Stimulated activated CD8-positive, alpha-beta memory T cell treated with anti-CD3 and anti-CD28 coated beads, Interleukin-15, amount 100 ng/mL, for 24 hours (primary cell): ENCODE results near the gene PLCG1.

ENCODE experiments used
- DNase-seq: peaks from one replicate; pipeline ENCODE4 v3.0.0-alpha.2; 2020; ENCODE audit warnings: low read depth

The PLCG1 gene

DNA sequence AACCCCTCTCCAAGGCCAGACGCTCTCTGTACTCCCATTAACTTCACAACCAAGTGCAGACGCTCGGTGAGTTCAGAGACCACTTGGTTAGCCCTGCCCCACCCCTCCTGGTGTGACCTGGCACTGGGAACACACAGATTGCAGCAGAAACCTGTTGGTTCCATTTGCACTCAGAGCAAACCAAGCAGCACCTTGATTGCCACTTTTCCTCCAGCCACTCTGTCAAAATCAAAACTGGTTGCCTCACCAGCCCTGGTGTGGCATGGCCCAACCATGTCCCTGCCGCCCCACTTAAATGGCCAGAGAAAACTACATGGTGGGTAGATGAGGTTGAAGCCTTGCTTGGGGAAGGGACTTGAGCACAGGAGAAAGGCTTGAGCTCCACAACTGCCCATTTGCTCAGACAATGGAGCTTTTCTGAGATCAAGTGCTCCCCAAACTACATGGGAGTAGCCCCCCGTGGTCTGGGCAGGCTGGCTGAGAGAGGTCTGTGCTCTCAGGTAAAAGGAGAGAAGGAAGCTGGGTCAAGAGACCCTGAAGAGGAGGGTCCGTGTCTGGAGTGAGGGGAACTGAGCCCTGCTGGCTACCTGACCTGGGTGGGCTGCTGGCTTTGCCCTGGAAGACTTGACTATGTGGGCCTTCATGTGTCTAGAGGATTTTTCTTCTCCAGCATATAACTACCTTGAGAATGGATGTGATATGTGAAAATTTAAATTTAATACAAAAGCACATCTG is 43.4 kb downstream of the PLCG1 start:
- DNase-seq = no peak

GRCh38 chr20:41181567-41181966 is 44.2 kb downstream of the PLCG1 start:
- DNase-seq = no peak

GRCh38 chr20:41182296-41183212 is 45.2 kb downstream of the PLCG1 start:
- DNase-seq = no peak

DNA sequence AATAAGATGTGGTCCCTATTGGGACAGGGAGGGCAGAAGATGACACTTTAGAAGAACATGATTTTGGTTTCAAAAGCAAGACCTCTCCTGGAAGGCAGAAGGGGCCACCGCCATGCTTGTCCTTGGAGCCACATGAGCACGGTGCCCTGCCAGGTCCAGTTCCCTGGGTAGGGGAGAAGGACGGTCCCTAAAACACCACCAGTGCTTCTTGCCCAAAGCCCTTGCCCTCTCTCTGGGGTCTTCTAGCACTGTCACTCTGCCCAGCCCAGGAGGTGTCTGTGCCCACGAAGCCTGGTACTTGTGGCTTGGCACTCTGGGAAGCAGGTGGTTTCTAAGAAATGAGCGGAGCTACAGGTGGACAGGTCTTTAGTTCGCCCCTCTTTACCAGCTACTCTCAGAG is 46.0 kb downstream of the PLCG1 start:
- DNase-seq = no peak

GRCh38 chr20:41183831-41184230 is 46.5 kb downstream of the PLCG1 start:
- DNase-seq = no peak

- no peak for DNase-seq
Measured at GRCh38 chr20:41185013-41185757, 47.8 kb downstream of the PLCG1 start.

DNA sequence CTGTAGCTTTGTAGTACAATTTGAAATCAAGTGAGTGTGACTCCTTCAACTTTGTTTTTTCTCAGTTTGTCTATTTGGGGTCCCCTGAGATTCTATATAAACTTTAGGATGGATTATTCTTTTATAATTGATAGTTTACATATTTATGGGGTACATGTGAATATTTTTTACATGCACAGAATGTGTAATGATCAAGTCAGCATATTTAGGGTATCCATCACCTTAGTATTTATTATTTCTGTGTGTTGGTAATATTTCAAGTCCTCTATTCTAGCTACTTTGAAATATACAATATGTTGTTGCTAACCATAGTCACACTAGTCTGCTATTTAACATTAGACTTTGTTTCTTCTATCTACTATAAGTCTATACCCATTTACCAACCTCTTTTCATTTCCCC is 50.3 kb downstream of the PLCG1 start:
- DNase-seq = no peak

- DNase-seq = no peak
Measured at GRCh38 chr20:41191562-41192500, 54.5 kb downstream of the PLCG1 start.

DNA sequence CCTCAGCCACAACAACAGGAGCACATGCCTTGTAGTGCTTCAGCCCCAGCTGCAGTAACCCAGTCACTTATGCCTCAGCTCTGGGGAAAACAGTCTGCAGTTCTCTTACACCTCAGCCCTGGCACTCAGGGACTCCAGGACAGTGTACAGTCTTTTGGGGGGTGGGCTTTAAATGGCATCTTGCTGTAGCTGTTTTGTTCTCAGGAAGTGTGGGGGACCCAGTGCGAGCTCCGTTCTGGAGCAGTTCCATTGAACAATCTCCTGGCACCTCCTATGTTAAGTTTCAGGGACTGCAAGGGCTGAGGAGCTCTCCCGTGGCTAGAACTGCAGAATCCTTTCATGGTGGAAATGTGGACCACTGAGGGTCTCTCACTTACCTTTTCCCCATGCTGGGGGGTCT is 55.2 kb downstream of the PLCG1 start:
- DNase-seq = no peak

DNA sequence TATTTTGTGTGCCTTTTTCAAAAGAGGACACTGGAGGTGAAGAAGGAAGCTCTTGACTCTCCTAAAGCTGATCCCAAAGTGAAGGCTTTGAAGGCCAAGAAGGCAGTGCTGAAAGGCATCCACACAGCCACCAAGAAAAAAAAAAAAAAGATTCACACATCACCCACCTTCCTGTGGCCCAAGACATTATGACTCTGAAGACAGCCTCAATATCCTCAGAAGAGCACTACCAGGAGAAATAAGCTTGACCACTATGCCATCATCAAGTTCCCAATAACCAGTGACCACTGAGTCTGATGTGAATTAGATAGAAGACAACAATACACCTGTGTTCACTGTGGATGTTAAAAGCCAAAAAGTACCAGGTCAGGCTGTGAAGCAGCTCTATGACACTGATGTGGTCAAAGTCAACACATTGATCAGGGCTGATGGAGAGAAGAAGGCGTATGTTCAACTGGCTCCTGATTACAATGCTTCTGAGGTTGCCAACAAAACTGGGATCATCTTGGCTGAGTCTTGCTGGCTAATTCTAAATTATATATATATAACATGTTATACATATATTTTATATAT is 59.4 kb downstream of the PLCG1 start:
- no peak for DNase-seq

- no peak for DNase-seq
Measured at GRCh38 chr20:41198443-41198842, 61.1 kb downstream of the PLCG1 start.

- DNase-seq = no peak
Measured at GRCh38 chr20:41200446-41201202, 63.3 kb downstream of the PLCG1 start.

DNA sequence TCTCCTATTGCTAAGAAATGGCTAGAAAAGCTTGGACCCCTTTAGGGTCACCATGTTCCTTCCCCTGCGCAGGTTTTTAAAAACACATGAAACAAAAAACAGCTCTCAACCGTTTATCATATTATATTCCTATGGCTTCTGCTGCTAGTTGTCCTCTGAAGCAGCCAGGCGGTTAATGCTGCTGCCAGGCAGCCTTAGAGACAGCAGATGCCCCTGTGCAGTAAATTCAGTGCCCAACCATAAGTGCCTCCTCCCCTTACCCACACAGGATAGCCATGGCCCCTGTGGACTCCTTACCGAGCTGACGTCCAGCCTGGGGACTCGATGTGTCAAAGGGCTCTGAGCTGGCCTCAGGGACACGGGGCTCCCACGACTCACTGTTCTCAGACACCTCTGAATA is 64.4 kb downstream of the PLCG1 start:
- DNase-seq = no peak

DNA sequence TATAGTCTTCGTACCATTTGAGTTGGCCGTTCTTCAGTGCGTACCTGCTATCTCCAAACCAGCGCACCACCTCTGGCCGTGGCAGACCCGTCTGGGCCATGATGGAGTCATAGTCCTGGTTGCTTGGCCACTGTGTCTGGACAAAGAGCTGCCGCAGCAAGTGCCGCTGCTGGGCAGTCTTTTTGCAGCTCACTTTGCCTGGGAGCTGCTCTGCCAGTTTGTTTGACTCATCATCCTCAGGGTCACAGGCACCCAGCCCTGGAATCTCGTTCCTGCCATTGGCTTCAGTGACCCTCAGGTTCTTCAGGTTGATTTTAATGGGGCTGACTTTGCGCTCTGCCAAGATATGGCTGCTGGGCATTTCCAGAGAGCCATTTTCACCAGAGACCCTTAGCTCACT is 65.1 kb downstream of the PLCG1 start:
- no peak for DNase-seq

DNA sequence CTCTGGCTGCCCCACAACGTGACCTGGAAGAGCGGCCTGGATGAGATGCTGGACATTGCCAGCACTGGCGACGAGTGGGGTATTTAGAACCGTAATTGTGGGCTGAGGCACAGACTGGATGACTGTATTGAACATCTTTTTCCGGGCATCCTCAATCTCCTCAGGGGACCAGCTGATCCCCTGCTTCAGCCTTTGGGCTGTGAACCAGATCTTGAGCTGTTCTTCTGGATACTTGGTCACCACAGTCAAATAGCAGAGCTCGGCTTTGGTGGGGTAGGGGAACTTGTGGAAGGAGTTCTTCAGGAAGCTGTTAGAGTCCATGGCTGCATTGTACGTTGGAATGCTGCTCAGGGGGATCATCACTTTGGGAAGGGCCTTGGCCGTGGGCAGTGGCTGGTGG is 66.3 kb downstream of the PLCG1 start:
- no peak for DNase-seq

- DNase-seq = no peak
Measured at GRCh38 chr20:41204304-41205265, 67.2 kb downstream of the PLCG1 start.

GRCh38 chr20:41205313-41205712 is 68.0 kb downstream of the PLCG1 start:
- no peak for DNase-seq

DNA sequence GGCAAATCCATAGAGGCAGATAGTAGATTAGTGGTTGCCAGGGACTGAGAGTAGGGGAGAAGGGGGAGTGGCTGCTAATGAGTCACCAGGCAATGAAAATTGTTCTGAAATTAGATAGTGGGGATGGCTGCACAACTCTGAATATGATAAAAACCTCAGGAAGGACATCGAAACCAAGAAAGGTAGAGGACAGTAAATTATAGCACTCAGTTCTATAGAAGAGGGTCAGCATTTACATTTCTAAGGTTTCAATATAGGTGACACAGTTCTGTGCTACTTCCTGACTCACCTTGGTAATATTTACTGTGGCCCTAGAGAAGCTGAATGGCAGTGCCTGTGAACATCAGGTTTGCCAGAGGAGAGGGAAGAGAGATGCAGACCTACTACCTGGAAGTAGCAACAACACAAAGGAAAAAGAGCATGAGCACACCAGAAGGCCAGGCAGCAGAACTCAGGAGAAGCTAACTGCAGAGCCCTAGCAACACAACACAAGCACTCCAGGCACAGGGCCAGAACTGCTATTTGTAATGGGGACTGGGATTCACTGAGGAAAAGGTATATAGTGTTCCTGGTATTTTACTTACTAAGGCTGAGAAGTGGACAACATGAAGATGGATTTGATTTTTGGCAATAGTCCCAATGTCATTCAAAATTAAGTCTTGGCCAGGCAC is 75.9 kb downstream of the PLCG1 start:
- no peak for DNase-seq

DNA sequence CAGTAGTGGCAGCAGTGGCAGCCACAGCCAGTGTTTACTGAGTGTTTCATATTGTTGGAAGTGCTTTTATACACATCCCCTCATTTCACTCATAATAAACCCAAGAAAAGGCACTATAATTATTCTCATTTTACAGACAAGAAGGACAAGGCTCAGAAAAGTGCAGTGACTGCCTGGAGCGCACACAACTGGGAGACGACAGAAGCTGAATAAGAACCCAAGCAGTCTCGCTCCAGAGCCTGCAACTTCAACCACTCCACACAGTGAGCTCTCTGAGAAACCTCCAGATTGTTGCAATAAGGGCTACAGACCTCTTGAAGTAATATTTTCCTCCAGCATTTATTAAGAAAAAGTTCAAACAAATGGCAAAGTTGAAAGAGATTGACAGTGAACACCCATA is 76.9 kb downstream of the PLCG1 start:
- DNase-seq = no peak
